MCF 10A (cell line): Measurements from ENCODE around the gene S1PR4. TPM values are rescaled to one million over a fixed set of nuclear protein-coding genes. Genes with fewer than 3 reads are reported as not detected.

ENCODE experiments used
- BruUV-seq: library from RNA; stranded (reverse); fragments of 400-500 nt; replicated peaks from 2 replicates; lab custom pipeline; 2021; lab: Mats Ljungman, UMichigan
- CTCF ChIA-PET: fragments of 300-600 bp; sonication (Branson Sonifier 250); formaldehyde crosslinking; extraction: SDS; loops from one replicate; lab custom pipeline; 2021; ENCODE audit warnings: antibody characterized with exemption, inconsistent platforms; lab: Yijun Ruan, JAX
- POLR2A ChIA-PET: fragments of 300-600, 350-650 bp; sonication (Branson Sonifier 250); formaldehyde crosslinking; extraction: SDS; loops from one replicate; lab custom pipeline; 2020; ENCODE audit warnings: antibody characterized with exemption, inconsistent platforms; lab: Yijun Ruan, JAX
- DNase-seq: peaks from one replicate; pipeline ENCODE4 v3.0.0-alpha.2; 2018; ENCODE audit not compliant: unreplicated experiment
- H3K27ac Mint-ChIP-seq: one replicate; pipeline ENCODE4 v1.8.0; 2022; ENCODE audit warnings: mild to moderate bottlenecking, low read depth, mixed read lengths; ENCODE audit not compliant: unreplicated experiment
- H3K27me3 Mint-ChIP-seq: one replicate; pipeline ENCODE4 v1.8.0; 2022; ENCODE audit warnings: mixed read lengths; ENCODE audit not compliant: insufficient read depth, unreplicated experiment
- H3K36me3 Mint-ChIP-seq: one replicate; pipeline ENCODE4 v1.8.0; 2022; ENCODE audit warnings: mild to moderate bottlenecking, moderate library complexity, mixed read lengths; ENCODE audit not compliant: insufficient read depth, unreplicated experiment
- H3K4me1 Mint-ChIP-seq: one replicate; pipeline ENCODE4 v1.8.0; 2022; ENCODE audit warnings: mixed read lengths; ENCODE audit not compliant: insufficient read depth, unreplicated experiment
- H3K4me3 Mint-ChIP-seq: one replicate; pipeline ENCODE4 v1.8.0; 2022; ENCODE audit warnings: mild to moderate bottlenecking, moderate library complexity, mixed read lengths; ENCODE audit not compliant: unreplicated experiment
- H3K9me3 Mint-ChIP-seq: one replicate; pipeline ENCODE4 v1.8.0; 2022; ENCODE audit warnings: mixed read lengths; ENCODE audit not compliant: unreplicated experiment
- intact Hi-C: fragments of 100-400 bp; cut with micrococcal nuclease; formaldehyde crosslinking; loops from 2 replicates; pipeline ENCODE4 v1.14.1; 2022
- total RNA-seq: library from RNA; stranded (reverse); gene quantifications from 2 replicates; pipeline ENCODE4 v1.2.3, GENCODE V29; 2022
- TF ChIP-seq, protein P1 (sequence below): fragments of 200-600 bp; IDR thresholded peaks from one replicate; pipeline ENCODE4 v1.8.0; 2022; ENCODE audit warnings: antibody characterized with exemption, mild to moderate bottlenecking; ENCODE audit not compliant: unreplicated experiment

S1PR4 gene
- total RNA-seq, 1 experiment from 2014 or later = 0.44 TPM

DNA sequence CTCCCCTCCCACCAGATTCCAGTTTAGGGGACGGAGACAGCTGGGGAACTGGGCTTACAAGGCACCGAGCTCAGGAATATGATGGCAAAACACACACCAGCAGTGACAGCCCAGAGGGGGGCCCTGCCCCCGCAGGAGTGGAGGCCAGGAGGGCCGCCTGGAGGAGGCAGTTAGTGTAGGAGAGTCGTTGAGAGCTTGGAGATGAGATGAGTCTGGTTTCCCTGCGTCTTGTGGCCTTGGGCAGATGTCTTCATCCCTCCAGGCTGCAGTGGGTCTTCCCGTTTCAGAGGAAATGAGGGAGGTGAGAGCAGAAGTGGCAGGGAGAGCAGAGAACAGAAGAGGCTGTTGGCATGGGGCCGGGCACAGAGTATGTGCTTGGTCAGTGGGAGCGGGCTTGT is 50.8 kb downstream of the S1PR4 start:
- Mint-ChIP-seq H3K27ac (no peak overlapping the region), H3K4me1 (no peaks in the 10 kb centered on the region), H3K4me3 (no peak overlapping the region), H3K36me3 (no peaks in the 10 kb centered on the region), H3K27me3 (peaks cover 51% of the 10 kb centered on the region), H3K9me3 (no peaks in the 10 kb centered on the region)
- CTCF ChIA-PET = interaction anchor here (0.6 kb wide), 2 partner anchors 17 to 241 kb away, joined by 3 read pairs; no protein-coding TSS in a partner anchor
- intact Hi-C loops = no loop called here
- no peak for DNase-seq
- POLR2A ChIA-PET = no interaction called here
- TF ChIP-seq, protein P1, sequence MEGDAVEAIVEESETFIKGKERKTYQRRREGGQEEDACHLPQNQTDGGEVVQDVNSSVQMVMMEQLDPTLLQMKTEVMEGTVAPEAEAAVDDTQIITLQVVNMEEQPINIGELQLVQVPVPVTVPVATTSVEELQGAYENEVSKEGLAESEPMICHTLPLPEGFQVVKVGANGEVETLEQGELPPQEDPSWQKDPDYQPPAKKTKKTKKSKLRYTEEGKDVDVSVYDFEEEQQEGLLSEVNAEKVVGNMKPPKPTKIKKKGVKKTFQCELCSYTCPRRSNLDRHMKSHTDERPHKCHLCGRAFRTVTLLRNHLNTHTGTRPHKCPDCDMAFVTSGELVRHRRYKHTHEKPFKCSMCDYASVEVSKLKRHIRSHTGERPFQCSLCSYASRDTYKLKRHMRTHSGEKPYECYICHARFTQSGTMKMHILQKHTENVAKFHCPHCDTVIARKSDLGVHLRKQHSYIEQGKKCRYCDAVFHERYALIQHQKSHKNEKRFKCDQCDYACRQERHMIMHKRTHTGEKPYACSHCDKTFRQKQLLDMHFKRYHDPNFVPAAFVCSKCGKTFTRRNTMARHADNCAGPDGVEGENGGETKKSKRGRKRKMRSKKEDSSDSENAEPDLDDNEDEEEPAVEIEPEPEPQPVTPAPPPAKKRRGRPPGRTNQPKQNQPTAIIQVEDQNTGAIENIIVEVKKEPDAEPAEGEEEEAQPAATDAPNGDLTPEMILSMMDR = no peak
- no TSS peak for BruUV-seq

Other genes starting within 250 kb of the S1PR4 start
- gene ZNF77, start 233.8 kb upstream of the S1PR4 start, total RNA-seq = 4.7 and 4.9 TPM in 2 replicates
- gene TLE6, start 201.2 kb upstream of the S1PR4 start, total RNA-seq = 0.89 and 2.9 TPM in 2 replicates
- gene TLE2, start 149.5 kb upstream of the S1PR4 start, total RNA-seq = 1.9 and 3.0 TPM in 2 replicates
- gene TLE5, start 116.3 kb upstream of the S1PR4 start, total RNA-seq = 266 and 273 TPM in 2 replicates
- gene GNA11, start 84.4 kb upstream of the S1PR4 start, total RNA-seq = 40.9 and 48.1 TPM in 2 replicates
- 32.9 and 47.1 TPM in 2 replicates for gene GNA15, start 42.7 kb upstream of the S1PR4 start, total RNA-seq
- gene NCLN, start 7.2 kb downstream of the S1PR4 start, total RNA-seq = 72.1 and 84.1 TPM in 2 replicates
- gene CELF5, start 45.9 kb downstream of the S1PR4 start, total RNA-seq = 0.17 and 0.30 TPM in 2 replicates
- gene NFIC, start 187.8 kb downstream of the S1PR4 start, total RNA-seq = 83.4 and 85.5 TPM in 2 replicates